Heart left ventricle (tissue), 13 donors: Measurements from ENCODE around the gene TASP1.

Experiments
- CTCF ChIP-seq, 12 donors: fragments of 200-600 bp; sonication (generic) in 4 of 12; IDR thresholded peaks; one replicate each; pipeline versions ENCODE4 v1.5.0 to v1.8.0; 2018 to 2022; ENCODE audit warnings: antibody characterized with exemption in 12 of 12, mild to moderate bottlenecking in 5 of 12
- POLR2A ChIP-seq, 2 donors: fragments of 450-650 bp; IDR thresholded peaks; one replicate each; pipeline ENCODE4 v1.6.1; 2017; ENCODE audit warnings: antibody characterized with exemption in 2 of 2, mild to moderate bottlenecking in 2 of 2, moderate library complexity in 2 of 2
- donor health status: ischemic (EF 13 %, LVEDD 7.1; RV severe dilation, severe dysfunction).
- donor health status: DM: no; HTN: yes; CAD: no.
- donor health status: DM: no; HTN: no; CAD: no.
- donor health status: ischemic (EF 25% LVEDD 6.9; RV normal size, moderate dysfunction).
- donor health status: ischemic (EF 25% LVEDD 5.7; RV mildly dilated, moderate dysfunction).
- donor health status: ischemic (EF 35%, LVEDD 5.7; RV mildly dilated, moderate dysfunction).
- donor health status: nonischemic (EF 11% LVEDD 7.7; RV severe dilation, severe dysfunction).
- donor health status: DM: yes; HTN: yes; CAD: no.
- donor health status: PGD.
- donor health status: ischemic (EF 29% LVEDD 5.4; RV normal size, mild dysfunction).
- donor health status: nonischemic (EF 23%, LVEDD 6.1; RV moderate dilation, normal function).

DNA sequence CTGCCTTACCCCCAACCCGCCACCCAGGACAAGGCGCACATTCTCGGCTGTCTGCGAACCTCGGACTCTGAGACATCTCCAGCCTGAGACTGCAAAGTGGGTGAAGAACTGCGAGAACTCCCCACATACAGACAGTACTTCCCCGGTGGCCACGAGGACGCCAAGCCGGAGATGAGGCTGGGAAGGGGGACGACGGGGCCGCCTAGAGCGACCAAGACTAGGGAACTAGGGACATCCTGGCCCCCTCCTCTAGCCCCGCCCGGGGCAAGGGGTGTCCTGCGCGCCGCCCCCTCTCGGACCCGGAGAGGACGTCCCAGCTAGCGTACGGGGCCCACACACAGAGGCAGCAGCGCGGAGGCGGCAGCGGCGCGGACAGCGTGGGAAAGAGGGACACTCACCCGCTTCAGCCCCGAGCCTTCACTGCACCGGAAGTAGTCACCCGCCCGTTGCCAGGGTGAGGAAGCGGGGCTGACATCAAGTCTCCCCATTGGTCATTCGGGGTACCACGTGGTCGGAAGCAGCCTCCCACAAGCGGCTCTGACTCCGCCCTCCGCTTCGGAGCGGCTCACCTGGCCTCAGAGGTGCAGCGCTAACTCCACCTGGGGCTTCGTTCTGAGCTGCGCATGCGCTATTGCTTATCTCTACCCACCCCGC is at the start of gene TASP1:
- TF ChIP-seq POLR2A (IDR thresholded peaks at IDR 0.05), result peak in 1 of 2 donors; percentile 70
- no peak for TF ChIP-seq CTCF (IDR thresholded peaks at IDR 0.05)
